GM18511 (cell line): ENCODE measurements around the gene ADGRV1.
"Not testable (repeated sequence)": the region's sequence is repeated elsewhere in the genome, so short reads cannot be mapped to it uniquely, and the experiment has no call there.

Experiments
- ATAC-seq: cut with Tn5 transposase; IDR thresholded peaks from one replicate; pipeline ENCODE4 v1.9.1; 2021; ENCODE audit warnings: mild to moderate bottlenecking, moderate library complexity; ENCODE audit not compliant: unreplicated experiment

ADGRV1 gene

GRCh38 chr5:90550963-90551362 lies 7.6 kb upstream of the ADGRV1 start:
- ATAC-seq: no peak

GRCh38 chr5:90551376-90551775 lies 7.2 kb upstream of the ADGRV1 start:
- no peak for ATAC-seq

- no peak for ATAC-seq
Observed at GRCh38 chr5:90553711-90554110, 4.9 kb upstream of the ADGRV1 start.

- no peak for ATAC-seq
Observed at GRCh38 chr5:90554358-90555006, 4.1 kb upstream of the ADGRV1 start.

- no peak for ATAC-seq
Observed at GRCh38 chr5:90555666-90556065, 2.9 kb upstream of the ADGRV1 start.

GRCh38 chr5:90557391-90557790 lies 1.2 kb upstream of the ADGRV1 start:
- no peak for ATAC-seq

- ATAC-seq: no peak
Observed at GRCh38 chr5:90557871-90558270, 726 bp upstream of the ADGRV1 start.

GRCh38 chr5:90560771-90561170 lies 2.2 kb downstream of the ADGRV1 start:
- ATAC-seq: no peak

GRCh38 chr5:90561766-90562165 lies 3.2 kb downstream of the ADGRV1 start:
- no peak for ATAC-seq

GRCh38 chr5:90562341-90562740 lies 3.7 kb downstream of the ADGRV1 start:
- no peak for ATAC-seq

- no peak for ATAC-seq
Observed at GRCh38 chr5:90563108-90563507, 4.5 kb downstream of the ADGRV1 start.

- no peak for ATAC-seq
Observed at GRCh38 chr5:90565491-90565890, 6.9 kb downstream of the ADGRV1 start.

GRCh38 chr5:90569084-90569483 lies 10.5 kb downstream of the ADGRV1 start:
- no peak for ATAC-seq

- ATAC-seq: no peak
Observed at GRCh38 chr5:90570034-90570433, 11.4 kb downstream of the ADGRV1 start.

GRCh38 chr5:90571147-90571773 lies 12.7 kb downstream of the ADGRV1 start:
- no peak for ATAC-seq

- ATAC-seq: no peak
Observed at GRCh38 chr5:90575712-90576111, 17.1 kb downstream of the ADGRV1 start.

GRCh38 chr5:90576566-90576965 lies 18.0 kb downstream of the ADGRV1 start:
- ATAC-seq: not testable (repeated sequence)

- ATAC-seq: not testable (repeated sequence)
Observed at GRCh38 chr5:90579905-90580304, 21.3 kb downstream of the ADGRV1 start.

- ATAC-seq: no peak
Observed at GRCh38 chr5:90581956-90582355, 23.4 kb downstream of the ADGRV1 start.

GRCh38 chr5:90585337-90585986 lies 26.9 kb downstream of the ADGRV1 start:
- no peak for ATAC-seq

GRCh38 chr5:90586469-90586868 lies 27.9 kb downstream of the ADGRV1 start:
- no peak for ATAC-seq

GRCh38 chr5:90590170-90590569 lies 31.6 kb downstream of the ADGRV1 start:
- no peak for ATAC-seq
